Ramos (cell line): Measurements from ENCODE around the gene TRIM25.

Source experiments
- in situ Hi-C: fragments of 300-500 bp; cut with MboI; formaldehyde crosslinking; loops from one replicate; pipeline ENCODE4 v1.14.3; 2022; ENCODE audit warnings: low sequenced_read_pairs; ENCODE audit not compliant: unreplicated experiment

TRIM25 gene

GRCh38 chr17:56929362-56929969, 15.6 kb upstream of the TRIM25 start:
- in situ Hi-C loops = no loop called here

DNA sequence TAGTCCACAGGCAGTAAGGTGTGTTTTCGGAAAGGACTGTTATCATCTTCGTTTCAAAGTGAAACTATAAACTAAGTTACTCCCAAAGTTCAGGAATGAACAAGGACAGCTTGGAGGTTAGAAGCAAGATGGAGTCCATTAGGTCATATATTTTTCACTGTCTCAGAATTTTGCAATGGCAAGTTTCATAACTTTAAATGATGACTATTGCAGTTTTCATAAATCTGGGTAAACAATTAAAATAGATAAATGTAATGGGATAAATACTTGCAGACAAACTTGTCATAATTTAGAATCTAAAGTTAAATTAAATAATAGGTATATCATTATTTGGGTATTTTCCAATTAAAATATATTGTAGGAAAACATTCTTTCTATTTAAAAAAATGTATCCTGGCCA, 14.7 kb upstream of the TRIM25 start:
- in situ Hi-C loops = no loop called here

DNA sequence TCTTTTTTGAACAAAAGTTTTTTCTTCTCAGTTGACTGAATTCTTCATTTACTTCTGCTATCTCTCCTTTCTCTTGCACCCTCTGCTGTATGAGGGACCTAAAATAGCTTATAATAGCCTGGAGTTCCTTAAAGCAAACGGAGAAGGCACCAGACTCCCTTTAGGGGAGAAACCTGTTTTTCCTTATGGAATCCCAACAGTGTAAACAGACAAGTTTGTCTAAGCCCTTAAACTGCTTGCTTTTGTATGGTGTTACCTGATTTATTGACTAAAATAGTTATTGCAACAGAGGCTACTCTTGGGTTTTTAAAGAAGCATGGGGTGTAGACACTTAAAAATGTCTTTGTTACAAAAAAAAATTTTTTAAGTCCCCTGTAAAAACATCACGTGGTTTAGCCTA, 12.9 kb upstream of the TRIM25 start:
- in situ Hi-C loops = no loop called here

DNA sequence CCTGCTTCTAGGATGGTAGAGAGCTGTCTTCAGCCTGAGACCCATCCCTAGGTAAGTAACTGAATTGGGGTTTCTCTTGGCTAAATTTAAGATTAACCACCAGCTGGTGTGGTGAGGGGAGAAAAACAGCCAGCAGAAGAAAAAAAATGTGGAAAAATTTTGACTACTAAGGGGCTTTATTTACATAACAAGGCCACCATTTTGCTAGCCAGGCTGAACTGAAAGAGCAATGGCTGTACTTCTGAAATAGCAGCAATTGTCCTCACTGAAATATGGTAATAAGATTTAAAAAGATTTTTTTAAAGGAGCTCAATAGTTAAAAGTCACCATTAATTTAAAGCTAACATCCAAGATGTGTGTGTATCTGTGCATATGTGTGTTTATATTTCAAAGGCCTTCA, 12.4 kb upstream of the TRIM25 start:
- in situ Hi-C loops = no loop called here

- in situ Hi-C loops = no loop called here
Measured at GRCh38 chr17:56925088-56925487, 11.2 kb upstream of the TRIM25 start.

- in situ Hi-C loops = no loop called here
Measured at GRCh38 chr17:56919717-56920116, 5.9 kb upstream of the TRIM25 start.

DNA sequence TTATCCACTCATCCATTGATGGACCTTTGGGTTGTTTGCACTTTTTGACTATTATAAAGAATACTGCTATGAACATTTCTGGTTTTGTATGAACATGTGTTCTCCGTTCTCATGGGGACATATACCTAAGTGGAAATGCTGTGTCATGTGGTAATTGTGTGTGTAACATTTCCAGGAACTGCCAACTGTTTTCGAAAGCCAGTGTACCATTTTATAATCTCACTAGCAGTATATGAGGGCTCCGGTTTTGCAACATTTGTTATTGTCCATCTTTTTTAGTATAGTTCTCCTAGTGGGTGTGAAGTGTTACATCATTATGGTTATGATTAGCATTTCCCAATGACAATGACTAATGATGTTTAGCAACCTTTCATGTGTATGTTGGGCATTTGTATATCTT, 5.1 kb upstream of the TRIM25 start:
- in situ Hi-C loops = no loop called here

DNA sequence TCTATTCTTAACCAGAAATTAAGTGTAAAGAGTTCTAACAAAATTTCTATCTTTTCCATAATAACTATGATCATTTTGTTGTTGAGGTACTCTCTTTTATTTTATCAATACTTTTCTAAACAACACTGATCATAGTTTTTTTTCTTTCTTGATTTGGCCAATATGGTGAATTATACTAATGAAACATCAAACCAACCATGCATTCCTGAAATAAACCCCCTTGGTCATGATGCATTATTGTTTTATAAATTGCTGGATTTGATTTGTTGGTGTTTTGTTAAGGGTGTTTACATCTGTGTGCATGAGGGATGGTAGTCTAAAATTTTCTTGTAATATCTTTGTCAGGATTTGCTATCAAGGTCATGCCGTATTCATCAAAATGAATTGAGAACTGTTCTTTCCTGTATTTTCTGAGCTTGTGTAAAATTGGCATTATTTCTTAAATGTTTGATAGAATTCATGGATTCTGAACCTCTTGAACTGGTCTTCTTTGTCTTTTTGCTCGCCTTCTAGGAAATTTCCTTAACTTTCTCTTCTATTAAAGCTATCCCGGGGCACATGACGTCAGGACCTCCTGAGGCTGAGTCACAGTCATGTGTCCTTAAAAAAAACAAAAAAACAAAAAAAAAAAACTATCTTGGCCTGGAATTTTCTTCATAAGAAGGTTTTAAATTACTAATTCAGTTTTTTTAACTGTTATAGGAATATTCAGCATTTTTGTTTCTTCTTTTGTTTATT, 3.9 kb upstream of the TRIM25 start:
- in situ Hi-C loops = no loop called here

DNA sequence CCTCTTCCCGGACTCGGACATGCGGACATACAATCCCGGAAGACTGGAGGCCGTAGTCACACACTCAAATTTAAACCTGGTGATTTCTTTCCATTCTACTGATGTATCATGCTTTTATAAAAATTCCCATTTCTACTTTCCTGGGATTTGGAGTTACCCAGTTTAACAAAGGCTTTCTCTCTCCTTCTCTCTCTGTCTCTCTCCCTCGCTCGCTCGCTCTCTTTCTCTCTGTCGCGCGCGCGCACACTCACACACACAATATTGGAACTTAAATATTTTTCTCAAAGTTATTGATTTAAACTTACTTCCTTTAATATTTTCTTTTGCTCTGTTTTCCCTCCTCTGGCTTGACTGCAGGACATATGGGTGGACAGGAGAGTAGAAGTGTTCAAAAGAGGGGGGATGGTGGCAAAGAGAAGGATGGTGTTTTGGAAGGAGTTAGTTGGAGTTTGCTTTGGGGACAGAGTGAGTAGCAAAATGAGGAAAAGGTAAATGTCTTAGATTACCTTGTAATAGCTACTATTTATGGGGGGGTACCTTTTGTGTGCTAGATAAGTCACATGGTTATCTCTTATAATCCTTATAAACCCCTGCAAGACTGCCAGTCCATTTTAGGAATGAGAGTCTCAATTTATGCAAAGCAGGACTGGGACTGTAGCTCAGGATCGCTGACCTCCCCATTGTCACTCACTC, 878 bp upstream of the TRIM25 start:
- in situ Hi-C loops = no loop called here

- in situ Hi-C loops = no loop called here
Measured at GRCh38 chr17:56913353-56913866, 439 bp downstream of the TRIM25 start.

GRCh38 chr17:56913000-56913311, 893 bp downstream of the TRIM25 start:
- in situ Hi-C loops = no loop called here

DNA sequence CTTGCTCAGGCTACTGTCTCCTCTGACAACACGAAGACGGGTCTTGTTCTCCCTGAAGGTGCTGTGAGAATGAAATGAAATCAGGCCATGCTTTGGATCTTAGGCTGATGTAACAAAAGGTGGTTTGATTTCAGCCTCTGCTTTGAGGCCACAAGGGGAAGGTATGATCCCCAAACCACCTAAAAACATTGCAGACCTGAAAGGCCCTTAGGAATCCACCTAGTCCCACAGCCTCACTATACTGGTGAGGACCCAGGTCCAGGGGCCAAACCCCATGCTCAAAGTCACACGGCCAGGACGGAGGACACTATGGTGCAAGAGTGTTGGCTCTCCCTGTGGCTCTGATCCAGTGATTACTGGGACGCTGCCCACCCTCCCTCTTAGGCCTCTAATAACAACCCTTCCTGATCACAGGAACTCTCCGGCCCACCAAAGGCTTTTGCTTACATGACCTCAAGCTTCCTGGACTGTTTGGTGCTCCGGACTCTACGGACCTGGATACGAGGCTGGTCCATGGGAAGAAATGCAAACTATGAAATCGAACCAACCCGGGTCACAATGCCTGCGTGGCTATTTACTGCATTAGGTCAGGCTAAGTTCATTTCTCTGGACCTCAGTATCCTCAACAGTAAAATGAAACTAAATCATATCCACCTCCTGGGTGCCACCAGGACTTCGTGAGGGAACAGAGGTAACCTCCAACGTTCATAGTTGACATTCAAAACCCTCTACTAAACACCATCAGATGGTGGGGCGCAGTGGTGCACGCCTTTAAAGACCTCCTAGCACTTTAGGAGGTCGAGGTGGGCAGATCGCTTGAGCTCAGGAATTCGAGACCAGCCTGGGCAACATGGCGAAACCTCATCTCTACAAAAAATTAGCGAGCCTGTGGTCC, 1.5 kb downstream of the TRIM25 start:
- in situ Hi-C loops = no loop called here

GRCh38 chr17:56910509-56911235, 3.2 kb downstream of the TRIM25 start:
- in situ Hi-C loops = no loop called here

DNA sequence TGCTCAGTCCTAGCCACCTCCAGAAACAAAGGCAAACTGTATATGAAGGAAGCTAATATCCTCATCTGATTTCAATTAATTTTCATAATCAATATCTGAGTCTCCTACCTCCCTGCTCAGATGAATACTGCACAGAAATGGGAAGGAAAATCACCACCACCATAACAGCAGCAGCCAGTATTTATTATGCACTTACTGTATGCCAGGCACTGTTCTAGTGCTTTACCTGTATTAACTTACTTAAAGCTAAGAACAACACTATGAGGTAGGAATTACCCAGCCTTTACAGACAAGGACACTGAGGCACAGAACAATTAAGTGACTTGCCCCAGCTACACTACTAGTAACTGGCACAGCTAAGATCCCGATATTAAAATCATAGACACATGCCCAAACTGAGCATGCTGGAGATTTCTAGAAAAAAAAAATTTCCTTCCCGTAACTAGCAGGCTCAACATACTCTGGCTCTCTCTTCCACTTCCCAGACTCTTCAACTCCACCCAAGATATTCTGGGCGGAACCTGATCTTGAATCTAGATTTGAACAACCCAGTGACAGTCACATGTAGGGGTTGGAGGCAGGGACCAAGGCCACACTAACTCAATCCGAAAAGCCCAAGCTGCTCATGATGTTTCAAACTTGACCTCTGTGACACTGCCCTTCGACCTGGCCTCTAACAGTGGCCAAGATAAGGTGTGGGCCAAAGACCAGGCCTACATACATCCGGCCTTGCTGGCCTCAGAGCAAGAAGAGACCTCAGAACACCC, 3.9 kb downstream of the TRIM25 start:
- in situ Hi-C loops = no loop called here

DNA sequence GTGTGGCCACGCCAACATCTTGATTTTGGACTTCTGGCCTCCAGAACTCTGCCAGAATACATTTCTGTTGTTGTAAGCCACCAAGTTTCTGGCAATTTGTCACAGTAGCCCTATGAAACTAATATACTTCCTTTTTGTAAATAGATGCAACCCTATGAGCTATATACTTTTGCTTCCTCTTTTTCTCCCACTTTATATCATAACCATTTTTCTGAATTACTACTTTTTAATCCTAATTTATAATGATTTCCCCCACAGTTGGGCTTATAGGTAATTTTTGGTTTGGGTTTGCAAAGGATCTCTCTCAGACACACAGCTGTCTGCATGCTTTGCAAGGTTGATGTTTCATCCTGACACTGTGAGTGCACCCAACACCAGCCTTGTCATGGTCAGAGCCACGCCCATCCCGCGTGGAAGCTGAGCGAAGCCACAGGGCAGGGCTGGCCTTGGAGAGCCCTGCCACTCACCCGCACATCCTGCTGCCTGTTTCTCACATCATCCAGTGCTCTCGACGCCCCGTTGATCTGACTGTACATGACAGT, 5.8 kb downstream of the TRIM25 start:
- in situ Hi-C loops = no loop called here

- in situ Hi-C loops = no loop called here
Measured at GRCh38 chr17:56903560-56903959, 10.3 kb downstream of the TRIM25 start.

DNA sequence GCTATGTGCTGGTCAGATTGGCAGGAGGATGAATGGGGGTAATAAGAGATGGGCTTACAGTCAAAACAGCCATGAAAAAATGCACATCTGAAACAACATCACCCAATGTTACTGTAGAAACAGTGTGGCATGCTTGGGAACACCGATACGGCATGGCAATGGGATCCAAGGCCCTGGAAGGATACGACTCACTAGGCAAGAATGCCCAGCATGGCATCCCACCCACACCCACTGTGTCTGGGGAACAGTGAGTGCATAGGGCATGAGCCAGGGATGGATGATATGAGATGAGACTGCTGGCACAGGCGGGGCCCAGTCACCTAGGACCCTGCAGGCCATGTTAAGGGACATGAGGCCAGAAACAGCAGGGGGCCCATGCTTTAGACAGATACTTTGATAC, 11.5 kb downstream of the TRIM25 start:
- in situ Hi-C loops = no loop called here

- in situ Hi-C loops = no loop called here
Measured at GRCh38 chr17:56899403-56899802, 14.4 kb downstream of the TRIM25 start.

- in situ Hi-C loops = no loop called here
Measured at GRCh38 chr17:56898874-56899273, 15.0 kb downstream of the TRIM25 start.
